Neural cell (in vitro differentiated cells): ENCODE measurements around the gene HIF1AN. TPM values are rescaled to one million over a fixed set of nuclear protein-coding genes. Genes with fewer than 3 reads are reported as not detected.

Experiments
- H2AFZ ChIP-seq: fragments of 200-600, 300-800 bp; sonication (generic), shearing (Covaris generic); 2 replicates; pipeline ENCODE4 v1.6.0; 2014; ENCODE audit warnings: low read depth, mild to moderate bottlenecking, antibody characterized with exemption, low read length, moderate library complexity
- H3F3A ChIP-seq: fragments of 200-600 bp; shearing (Covaris generic); 2 replicates; pipeline ENCODE4 v1.6.1; 2016; ENCODE audit warnings: mild to moderate bottlenecking, moderate library complexity, mixed read lengths, antibody characterized with exemption, low read length; ENCODE audit not compliant: insufficient read depth, poor library complexity, severe bottlenecking
- H3K27ac ChIP-seq: fragments of 200-600, 300-800 bp; sonication (generic), shearing (Covaris generic); 2 replicates; pipeline ENCODE4 v1.5.1; 2014; ENCODE audit warnings: mild to moderate bottlenecking, low read length, moderate library complexity
- H3K27me3 ChIP-seq: fragments of 300-800, 200-600 bp; sonication (generic), shearing (Covaris generic); 2 replicates; pipeline ENCODE4 v1.6.0; 2014; ENCODE audit warnings: mild to moderate bottlenecking, low read depth, low read length, moderate library complexity; ENCODE audit not compliant: insufficient read depth
- H3K36me3 ChIP-seq: fragments of 300-800, 200-600 bp; sonication (generic), shearing (Covaris generic); 2 replicates; pipeline ENCODE4 v1.5.1; 2014; ENCODE audit warnings: mild to moderate bottlenecking, antibody characterized with exemption, low read length, moderate library complexity; ENCODE audit not compliant: insufficient read depth
- H3K4me2 ChIP-seq: fragments of 300-800, 200-600 bp; sonication (generic), shearing (Covaris generic); 2 replicates; pipeline ENCODE4 v1.6.0; 2014; ENCODE audit warnings: mild to moderate bottlenecking, low read length
- H3K4me3 ChIP-seq: fragments of 300-800, 200-600 bp; sonication (generic), shearing (Covaris generic); 2 replicates; pipeline ENCODE4 v1.5.1; 2014; ENCODE audit warnings: mild to moderate bottlenecking, low read length, moderate library complexity
- H3K79me2 ChIP-seq: fragments of 200-600 bp; shearing (Covaris generic); replicated peaks from 2 replicates; pipeline ENCODE4 v1.6.0; 2014; ENCODE audit warnings: mild to moderate bottlenecking, low read length, moderate library complexity; ENCODE audit not compliant: insufficient read depth
- H3K9ac ChIP-seq: fragments of 300-800, 200-600 bp; sonication (generic), shearing (Covaris generic); 2 replicates; pipeline ENCODE4 v1.6.1; 2016; ENCODE audit warnings: mild to moderate bottlenecking, low read length, mixed read lengths
- H3K9me2 ChIP-seq: fragments of 200-600 bp; shearing (Covaris generic); 2 replicates; pipeline ENCODE4 v1.6.1; 2016; ENCODE audit warnings: mild to moderate bottlenecking, low read length, mixed read lengths; ENCODE audit not compliant: insufficient read depth
- H3K9me3 ChIP-seq: fragments of 200-600, 300-800 bp; sonication (generic), shearing (Covaris generic); 2 replicates; pipeline ENCODE4 v1.6.1; 2016; ENCODE audit warnings: mild to moderate bottlenecking, mixed run types, low read length, moderate library complexity, mixed read lengths
- H4K20me1 ChIP-seq: fragments of 200-600 bp; shearing (Covaris generic); 2 replicates; pipeline ENCODE4 v1.6.1; 2016; ENCODE audit warnings: mild to moderate bottlenecking, mixed run types; ENCODE audit not compliant: insufficient read depth
- EP300 ChIP-seq: fragments of 450-650 bp; conservative IDR thresholded peaks from 2 replicates; pipeline ENCODE4 v1.6.1; 2014; ENCODE audit warnings: antibody characterized with exemption, mild to moderate bottlenecking, moderate library complexity; ENCODE audit not compliant: poor library complexity, severe bottlenecking
- EZH2 ChIP-seq: fragments of 200-600, 300-800 bp; shearing (Covaris generic), sonication (generic); IDR thresholded peaks from 2 replicates; pipeline ENCODE4 v1.6.1; 2014; ENCODE audit warnings: antibody characterized with exemption, low read length, borderline replicate concordance, mild to moderate bottlenecking; ENCODE audit not compliant: insufficient read depth, poor library complexity, severe bottlenecking
- MXI1 ChIP-seq: fragments of 450-650 bp; conservative IDR thresholded peaks from 2 replicates; pipeline ENCODE4 v1.6.1; 2014; ENCODE audit warnings: antibody characterized with exemption, mild to moderate bottlenecking; ENCODE audit not compliant: poor library complexity, severe bottlenecking
- POLR2AphosphoS5 ChIP-seq: IDR thresholded peaks from 2 replicates; pipeline ENCODE4 v1.6.1; 2012
- RAD21 ChIP-seq: fragments of 450-650 bp; conservative IDR thresholded peaks from 2 replicates; pipeline ENCODE4 v1.6.1; 2014; ENCODE audit warnings: antibody characterized with exemption, mild to moderate bottlenecking, moderate library complexity
- SMC3 ChIP-seq: fragments of 450-650 bp; conservative IDR thresholded peaks from 2 replicates; pipeline ENCODE4 v1.6.1; 2014; ENCODE audit warnings: antibody characterized with exemption, mild to moderate bottlenecking, moderate library complexity; ENCODE audit not compliant: poor library complexity
- TAF1 ChIP-seq: IDR thresholded peaks from 2 replicates; pipeline ENCODE4 v1.6.1; 2012; ENCODE audit warnings: low read depth
- polyA plus RNA-seq: library from polyadenylated mRNA; depleted of rRNA; stranded (reverse); fragments of >200 nt; gene quantifications from 2 replicates; pipeline ENCODE4 v1.2.3, GENCODE V29; 2014
- TF ChIP-seq, protein P1 (sequence below): IDR thresholded peaks from 2 replicates; pipeline ENCODE4 v1.6.1; 2012; ENCODE audit warnings: borderline replicate concordance
- TF ChIP-seq, protein P2 (sequence below): fragments of 450-650 bp; IDR thresholded peaks from 2 replicates; pipeline ENCODE4 v1.5.1; 2014; ENCODE audit warnings: antibody characterized with exemption, mild to moderate bottlenecking, moderate library complexity; ENCODE audit not compliant: poor library complexity, severe bottlenecking

The HIF1AN gene
- polyA plus RNA-seq, 1 donor from 2014 or later: 16.1 TPM

- Histone ChIP-seq H3K27ac (no peak overlapping the region), H3K9me3 (no peaks in the 10 kb centered on the region), H3K4me3 (no peak overlapping the region), H3K27me3 (peaks cover 7% of the 10 kb centered on the region), H3K9ac (no peak overlapping the region), H3K4me2 (no peak overlapping the region), H2AFZ (no peak overlapping the region), H4K20me1 (no peaks in the 10 kb centered on the region), H3K79me2 (no peaks in the 10 kb centered on the region), H3K36me3 (no peaks in the 10 kb centered on the region), H3K9me2 (no peaks in the 10 kb centered on the region), H3F3A (no peaks in the 10 kb centered on the region)
- TF ChIP-seq TAF1 (no peak), MXI1 (no peak), EP300 (no peak), RAD21 (no peak), POLR2AphosphoS5 (no peak), SMC3 (no peak), EZH2 (no peak)
- TF ChIP-seq, protein P1, sequence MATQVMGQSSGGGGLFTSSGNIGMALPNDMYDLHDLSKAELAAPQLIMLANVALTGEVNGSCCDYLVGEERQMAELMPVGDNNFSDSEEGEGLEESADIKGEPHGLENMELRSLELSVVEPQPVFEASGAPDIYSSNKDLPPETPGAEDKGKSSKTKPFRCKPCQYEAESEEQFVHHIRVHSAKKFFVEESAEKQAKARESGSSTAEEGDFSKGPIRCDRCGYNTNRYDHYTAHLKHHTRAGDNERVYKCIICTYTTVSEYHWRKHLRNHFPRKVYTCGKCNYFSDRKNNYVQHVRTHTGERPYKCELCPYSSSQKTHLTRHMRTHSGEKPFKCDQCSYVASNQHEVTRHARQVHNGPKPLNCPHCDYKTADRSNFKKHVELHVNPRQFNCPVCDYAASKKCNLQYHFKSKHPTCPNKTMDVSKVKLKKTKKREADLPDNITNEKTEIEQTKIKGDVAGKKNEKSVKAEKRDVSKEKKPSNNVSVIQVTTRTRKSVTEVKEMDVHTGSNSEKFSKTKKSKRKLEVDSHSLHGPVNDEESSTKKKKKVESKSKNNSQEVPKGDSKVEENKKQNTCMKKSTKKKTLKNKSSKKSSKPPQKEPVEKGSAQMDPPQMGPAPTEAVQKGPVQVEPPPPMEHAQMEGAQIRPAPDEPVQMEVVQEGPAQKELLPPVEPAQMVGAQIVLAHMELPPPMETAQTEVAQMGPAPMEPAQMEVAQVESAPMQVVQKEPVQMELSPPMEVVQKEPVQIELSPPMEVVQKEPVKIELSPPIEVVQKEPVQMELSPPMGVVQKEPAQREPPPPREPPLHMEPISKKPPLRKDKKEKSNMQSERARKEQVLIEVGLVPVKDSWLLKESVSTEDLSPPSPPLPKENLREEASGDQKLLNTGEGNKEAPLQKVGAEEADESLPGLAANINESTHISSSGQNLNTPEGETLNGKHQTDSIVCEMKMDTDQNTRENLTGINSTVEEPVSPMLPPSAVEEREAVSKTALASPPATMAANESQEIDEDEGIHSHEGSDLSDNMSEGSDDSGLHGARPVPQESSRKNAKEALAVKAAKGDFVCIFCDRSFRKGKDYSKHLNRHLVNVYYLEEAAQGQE: no peak
- TF ChIP-seq, protein P2, sequence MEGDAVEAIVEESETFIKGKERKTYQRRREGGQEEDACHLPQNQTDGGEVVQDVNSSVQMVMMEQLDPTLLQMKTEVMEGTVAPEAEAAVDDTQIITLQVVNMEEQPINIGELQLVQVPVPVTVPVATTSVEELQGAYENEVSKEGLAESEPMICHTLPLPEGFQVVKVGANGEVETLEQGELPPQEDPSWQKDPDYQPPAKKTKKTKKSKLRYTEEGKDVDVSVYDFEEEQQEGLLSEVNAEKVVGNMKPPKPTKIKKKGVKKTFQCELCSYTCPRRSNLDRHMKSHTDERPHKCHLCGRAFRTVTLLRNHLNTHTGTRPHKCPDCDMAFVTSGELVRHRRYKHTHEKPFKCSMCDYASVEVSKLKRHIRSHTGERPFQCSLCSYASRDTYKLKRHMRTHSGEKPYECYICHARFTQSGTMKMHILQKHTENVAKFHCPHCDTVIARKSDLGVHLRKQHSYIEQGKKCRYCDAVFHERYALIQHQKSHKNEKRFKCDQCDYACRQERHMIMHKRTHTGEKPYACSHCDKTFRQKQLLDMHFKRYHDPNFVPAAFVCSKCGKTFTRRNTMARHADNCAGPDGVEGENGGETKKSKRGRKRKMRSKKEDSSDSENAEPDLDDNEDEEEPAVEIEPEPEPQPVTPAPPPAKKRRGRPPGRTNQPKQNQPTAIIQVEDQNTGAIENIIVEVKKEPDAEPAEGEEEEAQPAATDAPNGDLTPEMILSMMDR: no peak
Measured at GRCh38 chr10:100579261-100580090, 43.7 kb downstream of the HIF1AN start.

DNA sequence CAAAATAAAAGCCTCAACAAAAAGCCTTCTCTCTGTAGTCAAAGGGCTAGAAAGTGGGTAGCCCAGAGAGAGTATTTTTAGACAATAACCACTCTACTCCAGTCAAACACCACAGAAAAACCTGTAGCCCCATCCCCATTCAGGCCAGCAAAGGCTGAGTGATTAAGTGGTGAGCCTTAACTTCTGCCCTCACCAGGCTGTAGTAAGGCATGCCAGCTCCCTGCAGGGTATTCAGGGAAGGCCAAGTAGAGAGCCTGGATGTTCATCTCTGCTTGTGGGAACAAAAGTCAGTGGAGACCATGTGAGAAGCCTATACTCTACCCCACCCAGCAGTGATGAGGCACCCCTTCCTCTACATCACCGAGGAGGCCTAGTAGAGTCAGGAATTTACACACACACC is 51.2 kb downstream of the HIF1AN start:
- Histone ChIP-seq H3K9me3 (peaks cover 5% of the 10 kb centered on the region), H3F3A (no peaks in the 10 kb centered on the region), H3K27ac (no peak overlapping the region), H3K9ac (no peak overlapping the region), H3K79me2 (no peaks in the 10 kb centered on the region), H4K20me1 (no peaks in the 10 kb centered on the region), H2AFZ (no peak overlapping the region), H3K4me3 (no peak overlapping the region), H3K36me3 (no peaks in the 10 kb centered on the region), H3K27me3 (peaks cover 13% of the 10 kb centered on the region), H3K4me2 (no peak overlapping the region), H3K9me2 (no peaks in the 10 kb centered on the region)
- TF ChIP-seq MXI1 (no peak), RAD21 (no peak), TAF1 (no peak), EP300 (no peak), POLR2AphosphoS5 (no peak), SMC3 (no peak), EZH2 (no peak)
- TF ChIP-seq, protein P2: no peak
- TF ChIP-seq, protein P1: no peak
